ENCODE measurements around the gene ANKRD10.
A peak's percentile ranks its signal among the peaks of the same experiment; 100 is the strongest.

ANKRD10 gene

GRCh38 chr13:110885516-110885915 lies 29.4 kb downstream of the ANKRD10 start:
- DNase-seq = no peak

GRCh38 chr13:110884517-110884916 lies 30.4 kb downstream of the ANKRD10 start:
- no peak for DNase-seq

GRCh38 chr13:110883542-110883941 lies 31.3 kb downstream of the ANKRD10 start:
- DNase-seq = no peak

- no peak for DNase-seq
Measured at GRCh38 chr13:110882972-110883371, 31.9 kb downstream of the ANKRD10 start.

GRCh38 chr13:110881839-110882627 lies 32.8 kb downstream of the ANKRD10 start:
- no peak for DNase-seq

GRCh38 chr13:110880627-110881026 lies 34.2 kb downstream of the ANKRD10 start:
- DNase-seq = no peak

GRCh38 chr13:110879482-110879881 lies 35.4 kb downstream of the ANKRD10 start:
- no peak for DNase-seq

GRCh38 chr13:110877737-110878258 lies 37.1 kb downstream of the ANKRD10 start:
- no peak for DNase-seq

GRCh38 chr13:110876609-110877008 lies 38.3 kb downstream of the ANKRD10 start:
- no peak for DNase-seq

- DNase-seq = no peak
Measured at GRCh38 chr13:110875241-110875640, 39.6 kb downstream of the ANKRD10 start.

- DNase-seq = peak; percentile 23
Measured at GRCh38 chr13:110874508-110874960, 40.3 kb downstream of the ANKRD10 start.

GRCh38 chr13:110873639-110874507 lies 41.0 kb downstream of the ANKRD10 start:
- DNase-seq = no peak

- no peak for DNase-seq
Measured at GRCh38 chr13:110872768-110873638, 41.9 kb downstream of the ANKRD10 start.

GRCh38 chr13:110872034-110872767 lies 42.7 kb downstream of the ANKRD10 start:
- DNase-seq = no peak

GRCh38 chr13:110869805-110870706 lies 44.8 kb downstream of the ANKRD10 start:
- no peak for DNase-seq

GRCh38 chr13:110869231-110869804 lies 45.6 kb downstream of the ANKRD10 start:
- DNase-seq = no peak

GRCh38 chr13:110868720-110869119 lies 46.1 kb downstream of the ANKRD10 start:
- no peak for DNase-seq

- no peak for DNase-seq
Measured at GRCh38 chr13:110867380-110867779, 47.5 kb downstream of the ANKRD10 start.

GRCh38 chr13:110866491-110867170 lies 48.2 kb downstream of the ANKRD10 start:
- no peak for DNase-seq

- DNase-seq = no peak
Measured at GRCh38 chr13:110863685-110864084, 51.2 kb downstream of the ANKRD10 start.
